ENCODE results near the gene TRIO.

The TRIO gene

GRCh38 chr5:14319102-14319501 is 176.0 kb downstream of the TRIO start:
- TF ChIP-seq TAF1 (IDR thresholded peaks at IDR 0.05; ENCODE audit: borderline replicate concordance, insufficient read depth, low read length) (no peak), REST (IDR thresholded peaks at IDR 0.05; ENCODE audit: insufficient read depth in 1 of 2, low read depth in 2 of 2, low read length in 2 of 2) (no peak), SIN3A (IDR thresholded peaks at IDR 0.05; ENCODE audit: borderline replicate concordance, insufficient read depth, low read length) (no peak), FOXP2 (optimal IDR thresholded peaks at IDR 0.05; ENCODE audit: borderline replicate concordance, extremely low read depth, extremely low read length, insufficient read depth) (no peak), POLR2AphosphoS5 (IDR thresholded peaks at IDR 0.05; ENCODE audit: low read depth, low read length) (no peak)

- TF ChIP-seq TAF1 (IDR thresholded peaks at IDR 0.05; ENCODE audit: borderline replicate concordance, insufficient read depth, low read length) (no peak), SIN3A (IDR thresholded peaks at IDR 0.05; ENCODE audit: borderline replicate concordance, insufficient read depth, low read length) (no peak), REST (IDR thresholded peaks at IDR 0.05; ENCODE audit: insufficient read depth in 1 of 2, low read depth in 2 of 2, low read length in 2 of 2) (no peak), POLR2AphosphoS5 (IDR thresholded peaks at IDR 0.05; ENCODE audit: low read depth, low read length) (no peak), FOXP2 (optimal IDR thresholded peaks at IDR 0.05; ENCODE audit: borderline replicate concordance, extremely low read depth, extremely low read length, insufficient read depth) (no peak)
These were observed 178.8 kb downstream of the TRIO start for GRCh38 chr5:14321936-14322335.

GRCh38 chr5:14322437-14323187 is 179.5 kb downstream of the TRIO start:
- TF ChIP-seq FOXP2 (optimal IDR thresholded peaks at IDR 0.05; ENCODE audit: borderline replicate concordance, extremely low read depth, extremely low read length, insufficient read depth) (no peak), TAF1 (IDR thresholded peaks at IDR 0.05; ENCODE audit: borderline replicate concordance, insufficient read depth, low read length) (no peak), REST (IDR thresholded peaks at IDR 0.05; ENCODE audit: insufficient read depth in 1 of 2, low read depth in 2 of 2, low read length in 2 of 2) (no peak), POLR2AphosphoS5 (IDR thresholded peaks at IDR 0.05; ENCODE audit: low read depth, low read length) (no peak), SIN3A (IDR thresholded peaks at IDR 0.05; ENCODE audit: borderline replicate concordance, insufficient read depth, low read length) (no peak)

- TF ChIP-seq POLR2AphosphoS5 (IDR thresholded peaks at IDR 0.05; ENCODE audit: low read depth, low read length) (no peak), SIN3A (IDR thresholded peaks at IDR 0.05; ENCODE audit: borderline replicate concordance, insufficient read depth, low read length) (no peak), REST (IDR thresholded peaks at IDR 0.05; ENCODE audit: insufficient read depth in 1 of 2, low read depth in 2 of 2, low read length in 2 of 2) (no peak), TAF1 (IDR thresholded peaks at IDR 0.05; ENCODE audit: borderline replicate concordance, insufficient read depth, low read length) (no peak), FOXP2 (optimal IDR thresholded peaks at IDR 0.05; ENCODE audit: borderline replicate concordance, extremely low read depth, extremely low read length, insufficient read depth) (no peak)
These were observed 180.3 kb downstream of the TRIO start for GRCh38 chr5:14323466-14323865.

Data from PFSK-1 (cell line).